ENCODE data around the gene FAM171A1.
"Not testable (repeated sequence)": the region's sequence is repeated elsewhere in the genome, so short reads cannot be mapped to it uniquely, and the experiment has no call there.

Gene FAM171A1

DNA sequence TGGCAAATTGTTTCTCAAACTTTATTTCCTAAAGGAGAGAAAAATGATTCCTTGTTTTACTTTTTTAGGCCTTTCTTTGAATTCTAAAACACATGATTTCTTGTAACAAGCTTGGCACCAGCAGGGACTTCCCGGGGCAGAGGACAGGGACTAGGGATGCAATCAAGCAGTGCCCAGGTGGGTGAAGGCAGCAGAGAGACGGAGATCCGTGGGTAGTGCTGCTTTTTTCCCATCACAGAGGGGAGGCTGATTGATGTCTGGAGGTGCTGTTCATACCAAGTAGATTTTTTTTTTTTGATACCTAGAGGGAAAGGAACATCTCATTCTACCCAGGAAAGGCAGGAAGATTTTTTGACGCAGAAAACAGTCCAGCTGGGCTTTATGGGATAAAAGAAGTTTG, 91.9 kb downstream of the FAM171A1 start:
- DNase-seq: no peak

DNA sequence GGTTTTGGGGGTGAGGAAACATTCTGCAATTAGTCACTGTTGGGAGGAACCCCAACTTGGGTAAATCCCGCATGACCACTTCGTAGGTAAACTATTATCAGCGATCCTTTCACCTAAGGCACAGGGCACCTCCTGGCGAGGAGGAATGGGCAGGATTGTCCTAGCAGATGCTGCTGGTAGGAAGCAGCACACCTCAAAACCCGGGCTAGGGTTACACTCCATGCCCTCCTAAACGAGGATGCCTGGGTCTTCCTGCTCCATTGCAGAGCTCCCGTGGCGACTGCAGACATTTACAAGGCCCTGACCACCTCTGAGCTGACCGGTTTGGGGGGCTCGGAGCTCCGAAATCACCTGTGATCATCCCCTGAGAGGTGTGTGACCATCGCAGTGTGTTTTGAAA, 92.3 kb downstream of the FAM171A1 start:
- no peak for DNase-seq

DNA sequence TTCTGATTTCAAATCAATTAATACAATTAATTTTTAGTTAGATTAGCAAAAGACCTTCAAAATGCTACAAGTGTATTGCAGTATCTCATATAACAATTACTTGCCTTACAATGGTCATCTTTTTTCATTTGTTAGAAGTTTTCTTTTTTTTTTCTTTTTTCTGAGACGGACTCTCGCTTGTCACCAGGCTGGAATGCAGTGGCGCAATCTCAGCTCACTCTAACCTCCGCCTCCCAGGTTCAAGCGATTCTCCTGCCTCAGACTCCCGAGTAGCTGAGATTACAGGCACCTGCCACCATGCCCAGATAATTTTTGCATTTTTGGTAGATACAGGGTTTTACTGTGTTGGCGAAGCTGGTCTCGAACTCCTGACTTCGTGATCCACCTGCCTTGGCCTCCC, 95.0 kb downstream of the FAM171A1 start:
- not testable (repeated sequence) for DNase-seq

DNA sequence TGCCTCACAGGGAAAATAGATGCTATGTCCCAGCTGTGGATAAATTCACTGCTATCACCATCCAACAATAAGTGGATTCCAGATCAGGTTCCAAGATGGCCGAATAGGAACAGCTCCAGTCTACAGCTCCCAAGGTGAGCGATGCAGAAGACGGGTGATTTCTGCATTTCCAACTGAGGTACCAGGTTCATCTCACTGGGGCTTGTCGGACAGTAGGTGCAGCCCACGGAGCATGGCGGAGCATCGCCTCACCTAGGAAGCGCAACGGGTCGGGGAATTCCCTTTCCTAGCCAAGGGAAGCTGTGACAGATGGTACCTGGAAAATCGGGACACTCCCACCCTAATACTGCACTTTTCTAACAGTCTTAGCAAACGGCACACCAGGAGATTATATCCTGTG, 101.3 kb downstream of the FAM171A1 start:
- DNase-seq: not testable (repeated sequence)

DNA sequence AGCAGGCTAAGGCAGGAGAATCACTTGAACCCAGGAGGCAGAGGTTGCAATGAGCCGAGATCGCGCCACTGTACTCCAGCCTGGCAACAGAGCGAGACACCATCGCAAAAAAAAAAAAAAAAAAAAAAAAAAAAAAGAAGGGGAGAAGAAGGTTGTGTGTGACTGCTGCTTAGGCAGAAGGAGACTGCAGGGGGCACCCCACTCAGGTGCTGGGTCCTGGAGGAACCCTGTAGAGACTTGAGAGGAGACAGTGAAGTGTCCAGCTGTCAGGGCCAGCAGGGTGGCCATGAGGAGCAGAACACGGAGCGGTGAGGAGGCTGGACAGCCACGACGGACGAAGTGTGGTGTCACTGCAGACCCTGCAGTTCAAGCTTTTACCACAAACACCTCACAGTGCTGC, 103.6 kb downstream of the FAM171A1 start:
- DNase-seq: no peak

DNA sequence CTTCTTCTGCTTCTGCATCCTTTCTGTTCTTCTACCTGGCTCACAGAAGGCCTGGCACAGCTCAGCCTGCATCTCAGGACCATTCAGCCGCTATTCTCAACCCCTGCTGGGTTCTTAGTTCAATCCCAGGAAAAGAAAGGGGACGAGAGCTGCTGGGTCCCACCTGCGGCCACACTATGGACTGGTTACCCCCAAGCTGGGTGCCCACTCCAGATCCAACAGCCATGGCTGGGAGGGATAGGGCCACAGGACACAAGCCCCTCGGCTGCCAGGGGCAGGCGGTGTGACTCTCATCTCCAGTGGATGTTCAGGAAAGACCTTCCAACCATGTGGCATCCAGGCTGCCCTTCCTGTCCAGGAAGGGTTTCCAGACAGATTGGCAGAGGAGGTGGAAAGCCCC, 105.0 kb downstream of the FAM171A1 start:
- DNase-seq: no peak

DNA sequence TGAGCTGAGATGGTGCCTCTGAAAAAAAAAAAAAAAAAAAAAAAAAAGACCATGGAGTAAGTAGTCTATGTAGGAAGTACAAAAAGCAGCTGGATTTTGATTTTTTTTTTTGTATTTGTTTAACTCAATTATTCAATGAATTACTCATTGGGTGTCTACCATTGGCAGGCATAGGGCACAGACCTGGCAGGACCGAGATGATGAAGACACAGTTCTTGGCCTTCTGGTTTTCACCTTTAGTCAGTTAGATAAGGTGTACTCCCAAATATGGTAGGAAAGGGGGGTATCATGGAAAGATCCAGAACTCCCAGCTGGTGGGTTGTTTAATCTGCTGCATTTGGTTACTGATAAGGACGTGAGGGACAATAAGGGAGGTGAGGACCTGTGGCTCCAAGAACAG, 105.5 kb downstream of the FAM171A1 start:
- DNase-seq: no peak

DNA sequence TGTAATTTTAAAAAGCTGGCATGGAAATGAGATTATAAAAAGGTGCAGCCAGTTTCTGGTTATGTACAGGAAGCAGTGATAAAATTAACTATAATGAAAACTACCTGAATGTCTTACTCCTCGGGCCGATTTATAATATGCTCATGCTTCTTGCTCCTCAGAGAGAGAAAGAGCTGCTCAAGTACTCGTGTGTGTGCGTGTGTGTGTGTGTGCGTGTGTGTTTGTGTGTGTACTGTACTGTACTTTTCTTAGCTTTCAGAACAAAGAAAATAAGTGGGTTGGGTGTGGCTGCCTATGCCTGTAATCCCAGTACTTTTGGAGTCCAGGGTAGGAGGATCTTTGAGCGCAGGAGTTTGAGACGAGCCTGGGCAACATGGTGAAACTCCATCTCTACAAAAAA, 106.0 kb downstream of the FAM171A1 start:
- no peak for DNase-seq

DNA sequence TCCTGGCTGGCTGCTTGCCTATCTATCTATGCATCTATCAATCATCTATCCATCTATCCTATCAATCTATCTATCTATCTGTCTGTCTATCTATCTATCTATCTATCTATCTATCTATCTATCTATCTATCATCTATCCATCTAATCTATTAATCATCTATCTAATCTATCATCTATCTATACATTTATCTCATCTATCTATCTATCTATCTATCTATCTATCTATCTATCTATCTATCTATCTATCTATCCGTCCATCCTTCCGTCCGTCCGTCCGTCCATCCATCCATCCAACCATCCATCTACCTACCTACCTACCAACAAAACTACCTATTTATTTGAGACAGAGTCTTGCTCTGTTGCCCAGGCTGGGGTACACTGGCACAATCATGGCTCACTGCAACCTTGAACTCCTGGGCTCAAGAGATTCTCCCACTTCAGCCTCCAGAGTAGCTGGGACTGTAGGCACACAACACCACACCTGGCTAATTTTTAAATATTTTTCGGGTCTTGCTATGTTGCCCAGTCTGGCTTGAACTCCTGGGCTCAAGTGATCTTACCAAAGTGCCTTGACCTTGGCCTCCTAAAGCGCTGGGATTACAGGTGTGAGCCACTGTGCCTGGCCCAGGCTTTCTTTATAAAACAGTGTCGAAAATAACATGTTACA, 107.3 kb downstream of the FAM171A1 start:
- DNase-seq: no peak

DNA sequence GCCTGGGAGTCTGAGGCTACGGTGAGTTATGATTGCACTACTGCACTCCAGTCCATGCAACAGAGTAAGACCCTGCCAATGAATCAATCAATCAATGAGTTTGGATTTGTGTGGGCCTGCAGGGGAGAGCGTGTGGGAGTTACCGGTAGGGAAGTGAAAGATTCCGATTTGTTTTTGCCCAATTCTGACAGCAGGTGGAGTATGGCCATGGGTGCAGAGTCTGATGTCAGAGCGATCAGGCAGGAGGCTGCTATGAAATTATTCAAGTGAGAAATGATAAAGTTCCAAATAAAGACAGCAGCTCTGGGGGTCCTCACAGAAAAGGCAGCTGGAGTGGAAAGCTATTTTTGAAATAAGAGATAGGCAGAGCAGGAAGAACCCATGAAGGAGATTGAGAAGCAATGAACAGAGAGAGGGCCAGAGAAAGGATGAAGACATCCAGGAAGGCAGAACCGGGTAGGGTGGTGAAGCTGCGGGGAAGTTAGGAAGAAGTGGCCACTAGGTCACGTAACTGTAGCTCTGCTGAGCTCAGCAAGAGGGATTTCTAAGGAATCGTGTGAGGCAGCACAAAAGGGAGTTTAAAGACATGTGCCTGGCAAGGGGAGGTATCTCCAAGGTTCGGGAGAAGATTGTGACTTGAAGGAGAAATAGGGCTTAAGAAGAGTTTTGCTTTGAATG, 108.9 kb downstream of the FAM171A1 start:
- no peak for DNase-seq

DNA sequence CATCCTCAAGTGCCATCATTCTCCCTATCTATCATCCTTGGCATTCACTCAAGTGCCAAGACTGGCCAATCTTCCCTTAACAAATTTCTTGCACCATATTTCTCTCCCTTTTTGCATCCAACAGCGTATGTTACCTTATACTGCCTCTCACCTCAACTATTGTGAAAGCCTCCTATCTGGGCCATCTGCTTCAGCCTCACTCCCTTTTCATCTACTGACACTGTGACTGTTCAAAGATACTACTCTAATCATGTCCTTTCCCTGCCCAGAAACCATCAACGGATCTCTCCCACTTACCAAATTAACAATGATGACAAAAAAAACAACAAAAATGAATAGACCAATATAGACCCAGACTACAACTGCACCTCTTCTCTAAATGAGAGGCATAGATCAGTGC, 112.0 kb downstream of the FAM171A1 start:
- no peak for DNase-seq

DNA sequence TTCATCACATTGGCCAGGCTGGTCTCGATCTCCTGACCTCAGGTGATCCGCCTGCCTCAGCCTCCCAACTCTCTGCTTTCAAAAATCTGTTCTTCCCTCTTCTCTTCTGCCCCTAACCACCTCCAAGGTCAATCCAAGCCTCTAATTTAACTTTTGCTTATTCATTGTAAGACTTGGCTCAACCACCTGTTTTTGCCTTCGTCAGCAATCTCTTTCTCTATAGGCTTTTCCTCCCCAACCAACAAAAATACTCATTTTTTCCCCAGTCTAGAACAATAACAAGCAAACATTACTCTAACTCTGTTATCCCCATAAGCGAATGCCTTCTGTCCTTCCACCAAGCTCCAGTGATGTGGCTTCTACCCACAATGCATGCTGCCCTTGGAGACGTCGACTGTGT, 112.8 kb downstream of the FAM171A1 start:
- no peak for DNase-seq

DNA sequence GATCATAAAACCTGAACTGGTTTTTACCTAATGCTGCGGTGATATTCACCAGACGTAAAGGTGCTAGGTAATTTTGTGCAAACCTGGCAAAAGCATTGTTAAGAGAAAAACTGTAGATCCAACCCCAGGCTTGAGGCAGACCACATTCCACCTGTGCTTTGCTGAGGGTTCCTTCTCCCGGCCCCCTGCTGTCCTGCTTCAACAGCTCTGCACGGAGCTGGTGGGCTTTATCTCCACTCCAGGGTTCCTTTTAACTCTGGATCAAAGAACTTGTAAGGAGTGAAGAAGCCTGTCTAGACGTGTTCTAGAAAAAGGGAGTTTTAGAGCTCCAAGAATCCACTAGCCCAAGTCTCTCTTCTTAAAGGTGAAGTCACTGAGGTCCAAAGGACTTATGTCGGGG, 115.1 kb downstream of the FAM171A1 start:
- DNase-seq: no peak

DNA sequence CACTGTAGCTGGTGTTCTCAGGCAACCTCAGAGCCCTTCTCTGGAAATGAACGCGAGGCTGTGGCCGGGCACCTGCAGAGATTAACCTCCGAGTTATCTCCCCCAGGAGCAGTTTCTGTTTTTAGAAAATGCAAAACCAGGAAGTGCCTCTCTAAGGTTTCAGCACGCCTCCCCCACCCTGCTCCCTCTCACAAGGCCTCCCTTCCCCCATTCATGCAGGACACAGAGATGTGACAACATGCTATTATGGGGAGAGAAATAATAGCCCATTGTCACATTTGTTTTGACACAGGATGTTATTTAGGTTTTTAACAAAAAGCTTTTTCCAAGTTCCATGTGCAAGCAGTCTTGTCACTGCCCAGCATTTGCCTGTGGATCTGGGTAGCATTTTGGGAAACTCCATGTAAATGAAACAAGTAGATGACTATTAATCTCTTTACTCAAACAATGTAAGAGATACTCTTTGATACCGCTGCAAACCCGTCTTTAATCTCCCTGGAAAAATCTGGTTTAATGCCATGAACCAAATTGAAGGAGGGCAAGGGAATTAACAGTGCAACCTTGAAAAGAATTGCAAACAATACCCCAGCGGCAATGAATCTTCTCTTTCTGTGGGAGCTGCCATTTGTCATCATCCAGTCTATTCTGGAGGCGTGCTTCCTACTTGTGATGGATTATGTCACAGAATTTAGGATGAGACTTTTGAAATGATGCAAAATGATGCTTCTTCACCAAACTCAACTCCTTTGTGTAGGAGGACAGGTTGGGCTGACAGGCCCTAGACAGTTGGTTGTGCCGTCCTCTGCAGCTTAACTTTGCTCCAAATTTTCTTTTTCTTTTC, 116.1 kb downstream of the FAM171A1 start:
- DNase-seq: no peak

DNA sequence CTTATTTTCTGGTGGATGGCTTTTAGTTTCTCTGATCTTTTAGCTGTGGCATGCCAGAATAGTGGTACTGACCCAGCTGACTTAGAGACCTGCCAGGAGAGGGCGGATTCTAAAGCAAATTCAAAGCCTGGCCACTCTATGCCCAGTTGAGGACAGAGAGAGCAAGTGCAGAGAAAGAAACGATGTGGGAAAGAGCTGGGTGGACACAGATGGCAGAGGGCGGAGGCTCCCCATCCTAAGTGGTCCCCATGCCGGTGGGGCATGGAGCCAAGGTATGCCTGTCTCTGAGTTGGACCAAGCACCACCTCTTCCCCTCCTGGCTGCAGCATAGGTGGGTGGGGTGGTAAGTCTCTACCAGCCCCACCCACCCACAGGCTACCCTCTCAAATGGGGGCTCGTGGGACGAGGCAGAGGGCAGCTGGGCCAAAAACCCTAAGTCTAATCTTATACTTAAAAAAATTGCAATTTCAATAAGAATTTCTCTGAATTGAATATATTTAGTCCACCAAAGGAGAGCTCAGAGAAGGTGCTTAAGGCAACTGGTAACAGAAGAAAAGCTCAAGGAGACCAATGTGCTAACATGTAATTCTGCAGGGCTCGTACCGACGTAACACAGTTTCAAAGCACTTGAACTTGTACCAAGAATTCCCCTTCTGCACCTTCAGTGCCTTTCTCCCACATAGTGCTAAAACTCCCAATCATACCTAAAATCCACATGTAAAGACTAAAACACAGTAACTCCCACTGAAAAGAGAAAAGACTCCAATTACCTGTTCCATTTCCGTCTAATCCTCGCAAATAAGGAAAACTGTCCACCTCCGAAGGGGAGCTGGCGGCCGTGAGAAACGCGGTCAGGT, 116.9 kb downstream of the FAM171A1 start:
- DNase-seq: no peak

DNA sequence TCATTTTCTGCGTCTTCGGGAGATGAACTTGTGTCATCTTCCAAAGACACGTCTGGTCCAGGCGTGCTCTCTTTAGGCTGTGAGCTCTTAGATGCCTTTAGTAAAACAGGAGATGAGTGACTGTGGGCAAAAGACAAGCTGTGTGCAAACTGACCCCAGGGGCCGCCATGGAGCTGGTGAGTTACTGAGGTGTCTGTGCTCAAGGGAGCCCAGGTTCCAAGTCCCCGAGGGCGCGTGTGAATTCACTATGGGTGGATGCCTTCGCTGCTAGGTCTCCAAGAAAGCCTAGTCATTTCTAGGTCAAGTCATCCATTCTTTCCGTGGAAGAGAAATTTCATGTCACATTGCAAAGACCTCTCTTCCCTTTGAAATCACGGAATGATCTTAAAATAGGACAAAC, 118.7 kb downstream of the FAM171A1 start:
- no peak for DNase-seq

DNA sequence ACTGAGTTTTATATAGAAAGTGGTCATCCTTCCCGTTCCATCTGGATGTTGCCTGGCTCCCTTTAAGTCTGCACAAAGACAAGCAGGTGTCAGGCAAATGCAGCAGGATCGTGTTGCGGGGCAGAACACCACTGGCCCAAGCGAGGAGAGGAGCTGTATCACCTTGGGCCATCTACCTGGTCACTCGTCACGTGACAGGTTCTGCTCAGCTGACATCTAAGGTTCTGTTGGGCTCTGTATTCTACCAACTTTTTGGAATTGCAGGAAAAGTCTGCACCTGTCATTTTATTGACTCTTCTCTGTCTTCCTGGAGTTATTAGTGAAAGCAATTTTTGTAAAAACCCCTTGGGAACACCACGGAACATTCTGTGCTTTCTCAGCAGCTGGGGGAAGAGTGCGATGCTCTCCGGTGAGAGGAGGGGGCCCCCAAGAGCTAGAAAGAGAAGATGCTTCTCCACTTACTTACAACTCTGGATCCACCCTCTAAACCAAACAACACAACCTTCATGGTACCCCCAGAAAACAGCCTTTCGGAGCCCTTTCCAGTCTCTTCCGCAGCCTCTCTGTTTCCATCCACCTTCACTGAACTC, 119.2 kb downstream of the FAM171A1 start:
- DNase-seq: no peak

DNA sequence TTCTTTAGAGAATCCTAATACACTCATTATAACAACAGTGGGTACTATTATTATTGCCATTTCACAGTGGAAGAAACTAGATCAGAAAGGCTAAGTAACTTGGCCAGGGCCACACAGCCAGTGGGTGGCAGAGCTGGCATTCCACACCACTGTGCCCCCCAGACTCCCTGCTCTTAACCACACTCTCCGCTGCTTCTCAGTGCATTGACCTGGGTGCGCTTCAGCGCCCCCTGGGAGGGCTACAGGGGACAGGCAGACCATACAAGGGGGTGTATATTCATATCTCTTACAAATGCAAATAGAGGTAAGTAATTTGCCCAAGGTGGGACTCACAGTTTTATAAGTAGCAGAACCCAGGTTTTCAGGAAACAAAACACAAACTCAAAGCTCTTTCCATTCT, 125.6 kb downstream of the FAM171A1 start:
- DNase-seq: no peak

DNA sequence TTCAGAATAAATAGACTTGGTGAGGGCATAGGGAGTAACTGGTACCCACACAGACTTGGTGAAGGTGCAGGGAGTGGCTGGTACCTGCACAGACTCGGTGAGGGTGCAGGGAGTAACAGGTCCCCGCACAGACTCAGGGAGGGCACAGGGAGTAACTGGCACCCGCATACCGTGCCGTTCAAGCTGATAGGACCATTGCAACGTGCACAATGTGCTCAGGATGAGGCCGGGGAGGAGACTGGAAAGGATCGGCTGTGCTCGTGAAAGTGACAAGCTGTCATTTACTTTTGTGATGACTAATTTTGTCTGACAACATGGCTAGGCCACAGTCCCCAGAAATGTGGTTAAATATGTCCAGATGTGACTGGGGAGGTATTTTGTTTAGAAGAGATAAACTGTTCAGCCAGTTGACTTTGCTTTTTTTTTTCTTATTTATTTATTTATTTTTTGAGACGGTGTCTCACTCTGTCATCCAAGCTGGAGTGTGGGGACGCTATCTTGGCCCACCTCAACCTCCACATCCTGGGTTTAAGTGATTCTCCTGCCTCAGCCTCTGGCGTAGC, 126.4 kb downstream of the FAM171A1 start:
- DNase-seq: no peak

DNA sequence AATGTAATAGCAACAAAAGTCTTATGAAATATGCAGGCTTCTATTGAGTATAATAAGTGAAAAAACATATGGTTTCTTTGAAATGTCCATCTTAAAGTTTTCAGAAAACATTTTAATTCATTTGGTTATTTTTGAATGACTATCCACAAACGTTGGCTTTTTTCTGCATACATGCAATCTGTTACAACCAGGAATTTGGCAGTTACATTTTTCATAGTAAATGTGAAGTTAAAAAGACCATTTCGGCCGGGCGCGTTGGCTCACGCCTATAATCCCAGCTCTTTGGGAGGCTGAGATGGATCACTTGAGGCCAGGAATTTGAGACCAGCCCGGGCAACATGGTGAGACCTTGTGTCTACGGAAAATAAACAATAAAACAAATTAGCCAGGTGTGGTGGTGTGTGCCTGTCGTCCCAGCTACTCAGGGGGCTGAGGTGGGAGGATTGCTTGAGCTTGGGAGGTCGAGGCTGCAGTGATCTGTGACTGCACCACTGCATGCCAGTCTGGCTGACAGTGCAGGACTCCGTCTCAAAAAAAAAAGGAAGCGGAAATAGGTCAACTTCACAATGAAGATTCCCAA, 128.7 kb downstream of the FAM171A1 start:
- DNase-seq: no peak

DNA sequence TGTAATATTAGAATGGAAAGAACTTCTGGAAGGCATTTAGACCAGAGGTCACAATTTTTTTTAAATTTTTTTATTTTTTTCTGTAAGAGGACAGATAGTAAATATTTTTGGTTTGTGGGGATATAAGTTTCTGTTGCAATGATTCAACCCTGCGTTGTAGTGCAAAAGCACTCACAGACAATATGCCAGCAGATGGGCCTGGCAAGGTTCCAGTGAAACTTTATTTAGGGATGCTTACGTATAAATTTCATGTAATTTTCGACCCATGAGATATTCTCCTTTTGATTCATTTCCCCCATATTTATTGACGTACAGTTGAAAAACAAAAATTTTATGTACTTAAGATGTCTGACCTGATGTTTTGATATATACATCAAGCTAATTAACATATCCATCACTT, 129.8 kb downstream of the FAM171A1 start:
- DNase-seq: no peak
